Measurements from ENCODE around the gene VWF.

- TF ChIP-seq ZNF660 (CRISPR knock-in tag; IDR thresholded peaks at IDR 0.05; ENCODE audit: borderline replicate concordance, low read depth) (no peak), CCDC6 (CRISPR knock-in tag; IDR thresholded peaks at IDR 0.05) (no peak)
Measured at GRCh38 chr12:5924342-5924741, 200.1 kb downstream of the VWF start.

All from HepG2 (cell line).